Activated CD8-positive, alpha-beta memory T cell treated with anti-CD3 and anti-CD28 coated beads, Interleukin-2, amount 50 U/mL, for 4 hours (primary cell): Measurements from ENCODE around the gene EGFR.
"Not testable (repeated sequence)": the region's sequence is repeated elsewhere in the genome, so short reads cannot be mapped to it uniquely, and the experiment has no call there.

Experiments
- DNase-seq: peaks from one replicate; pipeline ENCODE4 v3.0.0-alpha.2; 2020

Gene EGFR

DNA sequence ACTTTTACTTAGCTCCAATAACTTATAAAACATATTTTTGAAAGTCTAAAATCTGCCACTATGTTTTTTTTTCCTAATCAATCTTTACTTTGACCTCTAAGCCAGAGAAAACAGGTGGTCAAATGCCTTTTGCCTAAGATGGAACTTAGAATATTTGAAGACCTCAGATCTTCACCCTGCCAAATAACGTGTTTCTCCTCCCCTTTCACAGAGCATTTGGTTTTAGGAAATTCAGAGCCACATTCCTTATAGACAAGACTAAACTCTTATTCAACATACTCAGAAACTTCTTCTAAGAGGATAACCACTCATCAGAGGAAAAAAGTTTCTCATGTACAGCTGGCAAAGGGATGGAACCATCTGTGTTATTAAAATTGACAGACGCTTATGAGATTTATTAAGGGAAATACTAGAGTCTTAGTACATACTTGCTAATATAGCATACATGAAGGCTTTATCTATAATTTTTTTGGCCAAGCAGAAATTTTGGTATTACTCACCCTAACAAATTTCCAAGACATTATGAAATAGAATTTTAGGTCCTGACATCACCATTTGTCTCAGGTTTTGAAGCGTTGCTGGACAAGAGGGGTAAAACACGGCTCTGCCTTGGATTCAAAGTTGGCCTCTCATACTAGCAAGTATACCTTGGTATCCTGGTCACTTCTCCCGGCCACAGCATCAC, 2.6 kb upstream of the EGFR start:
- DNase-seq, result no peak

- DNase-seq, result no peak
Measured at GRCh38 chr7:55016746-55017090, 2.1 kb upstream of the EGFR start.

DNA sequence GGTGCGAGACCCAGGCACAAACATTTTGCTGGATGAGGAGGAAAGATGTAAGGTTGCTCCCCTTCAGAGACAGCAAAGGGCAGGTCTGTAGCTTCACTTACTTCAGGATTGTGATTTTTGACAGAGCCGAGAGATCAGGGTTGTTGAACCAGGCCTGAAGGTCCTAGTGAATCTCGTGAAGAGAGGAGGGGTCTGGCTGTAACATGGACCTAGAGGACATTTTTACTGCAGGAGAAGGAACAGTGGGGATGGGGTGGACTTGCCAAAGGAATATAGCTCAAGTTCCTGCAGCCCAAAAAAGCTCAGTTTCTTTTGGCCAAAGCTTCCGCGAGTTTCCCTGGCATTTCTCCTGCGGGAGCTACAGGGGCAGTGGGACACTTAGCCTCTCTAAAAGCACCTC, 976 bp upstream of the EGFR start:
- no peak for DNase-seq

GRCh38 chr7:55019191-55019690, 424 bp downstream of the EGFR start:
- DNase-seq, result no peak

DNA sequence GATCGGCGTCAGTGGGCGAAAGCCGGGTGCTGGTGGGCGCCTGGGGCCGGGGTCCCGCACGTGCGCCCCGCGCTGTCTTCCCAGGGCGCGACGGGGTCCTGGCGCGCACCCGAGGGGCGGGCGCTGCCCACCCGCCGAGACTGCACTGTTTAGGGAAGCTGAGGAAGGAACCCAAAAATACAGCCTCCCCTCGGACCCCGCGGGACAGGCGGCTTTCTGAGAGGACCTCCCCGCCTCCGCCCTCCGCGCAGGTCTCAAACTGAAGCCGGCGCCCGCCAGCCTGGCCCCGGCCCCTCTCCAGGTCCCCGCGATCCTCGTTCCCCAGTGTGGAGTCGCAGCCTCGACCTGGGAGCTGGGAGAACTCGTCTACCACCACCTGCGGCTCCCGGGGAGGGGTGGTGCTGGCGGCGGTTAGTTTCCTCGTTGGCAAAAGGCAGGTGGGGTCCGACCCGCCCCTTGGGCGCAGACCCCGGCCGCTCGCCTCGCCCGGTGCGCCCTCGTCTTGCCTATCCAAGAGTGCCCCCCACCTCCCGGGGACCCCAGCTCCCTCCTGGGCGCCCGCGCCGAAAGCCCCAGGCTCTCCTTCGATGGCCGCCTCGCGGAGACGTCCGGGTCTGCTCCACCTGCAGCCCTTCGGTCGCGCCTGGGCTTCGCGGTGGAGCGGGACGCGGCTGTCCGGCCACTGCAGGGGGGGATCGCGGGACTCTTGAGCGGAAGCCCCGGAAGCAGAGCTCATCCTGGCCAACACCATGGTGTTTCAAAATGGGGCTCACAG, 1.1 kb downstream of the EGFR start:
- DNase-seq, result no peak

GRCh38 chr7:55020466-55020871, 1.7 kb downstream of the EGFR start:
- no peak for DNase-seq

GRCh38 chr7:55021053-55021452, 2.2 kb downstream of the EGFR start:
- DNase-seq, result no peak

DNA sequence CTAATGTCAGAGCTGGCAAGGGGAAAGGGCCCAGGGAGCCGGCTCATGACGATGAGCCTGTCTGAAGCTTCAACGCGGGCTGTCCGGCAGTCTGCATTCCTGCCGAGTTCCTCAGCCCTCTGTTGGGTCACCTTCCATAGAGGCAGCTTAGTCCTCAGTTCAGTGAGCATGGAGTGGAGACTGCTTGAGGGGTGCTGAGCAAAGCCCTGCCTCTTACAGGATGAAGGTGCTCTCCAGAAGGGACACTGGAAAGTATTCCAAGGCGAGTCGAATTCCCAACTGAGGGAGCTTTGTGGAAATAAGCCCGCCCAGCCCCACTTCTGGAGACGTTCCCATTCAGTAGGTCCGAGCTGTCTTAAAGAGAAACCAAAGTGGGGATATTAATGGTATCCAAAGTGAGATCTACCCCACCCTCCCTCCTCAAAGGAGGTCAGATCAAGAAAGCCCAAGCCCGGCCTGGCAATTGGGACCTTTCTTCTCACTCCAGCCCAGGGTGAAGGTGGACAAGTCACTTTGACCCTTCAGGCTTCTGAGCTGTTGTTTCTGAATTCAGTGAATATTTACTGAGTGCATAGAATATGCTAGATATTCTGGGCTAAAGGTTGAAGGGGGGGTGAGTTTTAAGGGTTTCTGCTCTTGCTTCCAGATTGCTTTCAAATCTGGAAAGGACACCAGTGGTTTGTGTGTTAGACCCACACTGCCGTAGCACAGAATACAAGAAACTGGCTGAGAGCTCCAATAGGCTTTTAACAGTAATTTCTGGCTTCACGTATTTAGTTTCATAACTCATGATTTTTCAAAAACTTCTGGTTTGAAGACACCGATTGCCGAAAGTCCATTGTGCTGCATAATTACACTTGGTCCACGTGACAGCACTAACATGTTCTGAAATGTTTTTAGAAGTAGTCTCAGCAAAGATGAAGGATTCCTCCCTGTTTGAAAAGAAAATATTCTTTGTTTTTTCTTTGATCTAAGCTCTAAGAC, 3.5 kb downstream of the EGFR start:
- no peak for DNase-seq

- no peak for DNase-seq
Measured at GRCh38 chr7:55023841-55024505, 5.2 kb downstream of the EGFR start.

- DNase-seq, result no peak
Measured at GRCh38 chr7:55024776-55025175, 6.0 kb downstream of the EGFR start.

GRCh38 chr7:55026086-55026790, 7.4 kb downstream of the EGFR start:
- DNase-seq, result no peak

DNA sequence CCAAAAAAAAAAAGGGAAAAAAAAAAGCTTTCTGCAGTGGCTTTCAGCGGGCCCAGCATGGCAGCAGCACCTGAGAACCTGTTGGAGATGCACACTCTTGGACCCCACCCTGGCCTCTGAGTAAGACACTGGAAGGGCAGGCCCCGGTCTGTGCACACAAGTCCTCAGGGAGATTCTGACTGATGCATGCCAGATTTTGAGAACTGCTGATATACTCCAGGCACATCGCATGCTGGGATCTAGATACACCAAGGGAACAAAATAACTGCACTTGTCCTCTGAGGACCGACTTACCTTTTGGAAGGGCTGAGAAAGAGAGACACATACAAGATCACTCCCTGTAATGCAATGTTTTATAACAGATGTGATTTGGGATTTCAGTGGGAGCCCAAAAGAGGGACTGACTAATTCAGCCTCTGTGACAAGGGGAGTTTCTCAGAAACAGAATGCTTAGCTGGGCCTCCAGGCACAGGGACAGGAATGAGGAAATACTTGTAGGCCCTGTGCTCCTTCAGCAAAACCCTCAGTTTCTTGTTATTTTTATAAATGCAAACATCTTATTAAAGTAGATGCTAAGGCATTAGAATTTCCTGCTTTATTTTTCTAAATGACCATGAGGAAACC, 8.2 kb downstream of the EGFR start:
- DNase-seq, result no peak

GRCh38 chr7:55028011-55028410, 9.2 kb downstream of the EGFR start:
- DNase-seq, result no peak

GRCh38 chr7:55030314-55030713, 11.5 kb downstream of the EGFR start:
- DNase-seq, result no peak

- no peak for DNase-seq
Measured at GRCh38 chr7:55031075-55031474, 12.3 kb downstream of the EGFR start.

DNA sequence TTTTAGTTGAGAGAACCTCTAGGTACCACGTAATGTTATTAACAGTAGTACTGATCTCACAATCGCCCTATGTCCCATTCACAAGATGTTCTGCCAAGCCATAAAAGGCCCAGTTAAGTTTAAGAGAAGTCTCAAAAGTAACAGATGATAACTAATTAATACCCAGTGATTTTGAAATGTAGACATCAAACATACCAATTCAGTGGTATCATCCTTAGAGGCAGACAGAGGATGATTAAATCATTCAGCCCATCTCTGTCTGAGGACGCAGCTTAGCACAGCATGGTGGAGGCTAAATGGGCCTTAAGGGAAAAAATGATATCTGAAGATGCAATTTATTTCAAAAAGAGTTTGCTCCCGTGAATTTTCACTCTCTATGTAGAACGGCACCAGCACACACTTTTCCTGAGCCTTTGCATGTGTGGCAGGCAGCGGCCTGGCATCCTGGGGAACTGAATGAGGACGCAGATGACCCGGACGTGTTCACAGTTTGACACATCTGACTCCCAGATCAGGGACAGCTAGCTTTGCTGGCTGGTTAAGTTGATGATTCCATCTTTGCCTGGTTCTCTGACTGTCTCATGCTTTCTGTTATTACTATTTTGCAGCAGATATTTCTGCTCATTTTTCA, 13.4 kb downstream of the EGFR start:
- no peak for DNase-seq

- no peak for DNase-seq
Measured at GRCh38 chr7:55033236-55033846, 14.5 kb downstream of the EGFR start.

GRCh38 chr7:55034776-55035175, 16.0 kb downstream of the EGFR start:
- no peak for DNase-seq

- DNase-seq, result not testable (repeated sequence)
Measured at GRCh38 chr7:55035410-55035809, 16.6 kb downstream of the EGFR start.

DNA sequence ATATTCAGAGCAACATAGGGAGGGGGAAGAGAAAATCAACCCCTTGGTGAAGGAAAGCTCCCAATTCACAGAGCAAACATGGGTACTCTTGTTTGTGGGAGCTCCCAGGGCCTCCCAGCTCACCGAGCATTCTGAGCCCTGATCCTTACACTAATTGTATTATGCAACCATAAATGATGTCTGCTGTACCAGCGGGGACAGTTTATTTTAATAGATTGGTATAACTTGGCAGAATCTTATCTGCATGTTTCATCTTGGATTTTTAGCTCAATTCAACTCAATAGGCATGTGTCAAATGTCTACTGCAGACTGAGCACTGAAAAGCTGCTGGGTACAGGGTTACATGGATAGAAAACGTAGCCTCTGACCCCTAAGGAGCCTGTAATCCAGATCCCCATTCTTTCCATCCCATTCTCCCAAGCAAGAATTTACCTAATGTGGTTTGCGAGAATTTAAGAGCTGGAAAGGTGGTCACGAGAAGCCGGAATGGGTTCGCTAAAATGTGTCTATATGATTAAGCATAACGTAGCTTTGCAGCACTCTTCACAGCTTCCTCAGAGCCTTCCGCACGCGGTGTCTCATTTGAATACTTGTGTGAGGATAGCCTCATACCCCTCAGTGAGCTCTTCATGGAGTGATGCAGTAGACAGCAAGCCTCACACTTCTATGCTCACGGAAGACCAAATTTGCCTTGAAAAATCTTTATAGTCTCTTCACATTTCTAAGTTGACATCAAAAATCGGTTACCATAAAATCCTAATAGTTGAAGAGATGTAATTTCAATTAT, 18.3 kb downstream of the EGFR start:
- no peak for DNase-seq
